H1 (cell line): ENCODE data around the gene PDE4D. TPM values are rescaled to one million over a fixed set of nuclear protein-coding genes. Genes with fewer than 3 reads are reported as not detected.

Source experiments
- CBX8 ChIP-seq: fragments of 300-800, 300-1000 bp; sonication (generic); IDR thresholded peaks from 2 replicates; pipeline ENCODE4 v1.7.1; 2016; ENCODE audit warnings: low read depth, low read length, borderline replicate concordance
- GABPA ChIP-seq: IDR thresholded peaks from 2 replicates; pipeline ENCODE4 v1.6.1; 2011; ENCODE audit warnings: mild to moderate bottlenecking, low read length, moderate library complexity, borderline replicate concordance; ENCODE audit not compliant: insufficient read depth
- RNF2 ChIP-seq: fragments of 200-900, 300-1000 bp; sonication (generic); IDR thresholded peaks from 2 replicates; pipeline ENCODE4 v1.7.1; 2016; ENCODE audit warnings: borderline replicate concordance, low read depth, mild to moderate bottlenecking, antibody characterized with exemption, low read length; ENCODE audit not compliant: poor library complexity, severe bottlenecking; ENCODE audit errors: missing control alignments
- polyA plus RNA-seq, 7 experiments: library from polyadenylated mRNA; depleted of rRNA in 3 of 7; stranded (reverse) in 5 of 7; unstranded in 2 of 7; fragments of >200 nt in 5 of 7; fragments of 200-250 nt in 2 of 7; gene quantifications; 1 replicate in 5 of 7; 2 replicates in 1 of 7; 4 replicates in 1 of 7; pipeline versions ENCODE4 v1.2.1 to v1.2.3, GENCODE V29; 2011 to 2013; ENCODE audit warnings: missing spikeins in 2 of 7, mixed read lengths in 2 of 7
- total RNA-seq: library from RNA; stranded (reverse); fragmentation: NEBNext Ultra II Directional; extraction: Animal tissue kit (Norgen Biotek cat#: 25700); gene quantifications from 2 replicates; pipeline ENCODE4 v1.2.1, GENCODE V29; 2021

Gene PDE4D
- total and polyA plus RNA-seq, 2 of the 8 experiments (the other 6 are each of a cell fraction or from before 2014, with no cell fraction given), result 2.3 to 3.7 TPM

GRCh38 chr5:58926541-58926935 lies 967.0 kb downstream of the PDE4D start (continued):
- TF ChIP-seq CBX8 (no peak), RNF2 (no peak), GABPA (no peak)
